ENCODE data around the gene OSTN.
"Not testable (repeated sequence)": the region's sequence is repeated elsewhere in the genome, so short reads cannot be mapped to it uniquely, and the experiment has no call there.

DNA sequence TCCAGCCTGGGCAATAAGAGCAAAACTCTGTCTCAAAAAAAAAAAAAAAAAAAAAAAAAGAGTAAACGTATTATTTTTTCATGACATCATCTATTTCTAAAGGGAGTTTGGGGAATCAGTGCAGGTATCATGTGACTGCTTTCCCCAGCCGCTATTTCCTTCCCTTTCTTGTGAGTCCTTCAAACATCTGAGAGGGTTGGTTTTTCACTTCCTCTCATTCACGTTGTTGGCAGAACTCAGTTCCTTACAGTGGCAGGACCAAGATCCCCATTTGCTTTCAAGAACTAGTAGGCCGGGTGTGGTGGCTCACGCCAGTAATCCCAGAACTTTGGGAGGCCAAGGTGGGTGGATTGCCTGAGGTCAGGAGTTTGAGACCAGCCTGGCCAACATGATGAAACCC is 47.0 kb downstream of the OSTN start:
- TF ChIP-seq, protein P1, sequence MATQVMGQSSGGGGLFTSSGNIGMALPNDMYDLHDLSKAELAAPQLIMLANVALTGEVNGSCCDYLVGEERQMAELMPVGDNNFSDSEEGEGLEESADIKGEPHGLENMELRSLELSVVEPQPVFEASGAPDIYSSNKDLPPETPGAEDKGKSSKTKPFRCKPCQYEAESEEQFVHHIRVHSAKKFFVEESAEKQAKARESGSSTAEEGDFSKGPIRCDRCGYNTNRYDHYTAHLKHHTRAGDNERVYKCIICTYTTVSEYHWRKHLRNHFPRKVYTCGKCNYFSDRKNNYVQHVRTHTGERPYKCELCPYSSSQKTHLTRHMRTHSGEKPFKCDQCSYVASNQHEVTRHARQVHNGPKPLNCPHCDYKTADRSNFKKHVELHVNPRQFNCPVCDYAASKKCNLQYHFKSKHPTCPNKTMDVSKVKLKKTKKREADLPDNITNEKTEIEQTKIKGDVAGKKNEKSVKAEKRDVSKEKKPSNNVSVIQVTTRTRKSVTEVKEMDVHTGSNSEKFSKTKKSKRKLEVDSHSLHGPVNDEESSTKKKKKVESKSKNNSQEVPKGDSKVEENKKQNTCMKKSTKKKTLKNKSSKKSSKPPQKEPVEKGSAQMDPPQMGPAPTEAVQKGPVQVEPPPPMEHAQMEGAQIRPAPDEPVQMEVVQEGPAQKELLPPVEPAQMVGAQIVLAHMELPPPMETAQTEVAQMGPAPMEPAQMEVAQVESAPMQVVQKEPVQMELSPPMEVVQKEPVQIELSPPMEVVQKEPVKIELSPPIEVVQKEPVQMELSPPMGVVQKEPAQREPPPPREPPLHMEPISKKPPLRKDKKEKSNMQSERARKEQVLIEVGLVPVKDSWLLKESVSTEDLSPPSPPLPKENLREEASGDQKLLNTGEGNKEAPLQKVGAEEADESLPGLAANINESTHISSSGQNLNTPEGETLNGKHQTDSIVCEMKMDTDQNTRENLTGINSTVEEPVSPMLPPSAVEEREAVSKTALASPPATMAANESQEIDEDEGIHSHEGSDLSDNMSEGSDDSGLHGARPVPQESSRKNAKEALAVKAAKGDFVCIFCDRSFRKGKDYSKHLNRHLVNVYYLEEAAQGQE (IDR thresholded peaks at IDR 0.05; ENCODE audit: low read depth): not testable (repeated sequence)
- not testable (repeated sequence) for TF ChIP-seq CEBPB (IDR thresholded peaks at IDR 0.05; ENCODE audit: low read depth); POLR2A (IDR thresholded peaks at IDR 0.05; ENCODE audit: borderline replicate concordance, extremely low read depth, insufficient read depth, insufficient read length); POLR2AphosphoS5 (IDR thresholded peaks at IDR 0.05; ENCODE audit: low read depth, low read length); RAD21 (IDR thresholded peaks at IDR 0.05; ENCODE audit: low read depth); EZH2phosphoT487 (IDR thresholded peaks at IDR 0.05; ENCODE audit: borderline replicate concordance); YY1 (IDR thresholded peaks at IDR 0.05; ENCODE audit: extremely low read depth, insufficient replicate concordance, low read depth, low read length); EGR1 (IDR thresholded peaks at IDR 0.05; ENCODE audit: low read depth); ELF1 (IDR thresholded peaks at IDR 0.05; ENCODE audit: borderline replicate concordance, low read depth); SP1 (IDR thresholded peaks at IDR 0.05; ENCODE audit: low read depth); ZNF274 (IDR thresholded peaks at IDR 0.05; ENCODE audit: low read depth, low read length)
- TF ChIP-seq, protein P2, sequence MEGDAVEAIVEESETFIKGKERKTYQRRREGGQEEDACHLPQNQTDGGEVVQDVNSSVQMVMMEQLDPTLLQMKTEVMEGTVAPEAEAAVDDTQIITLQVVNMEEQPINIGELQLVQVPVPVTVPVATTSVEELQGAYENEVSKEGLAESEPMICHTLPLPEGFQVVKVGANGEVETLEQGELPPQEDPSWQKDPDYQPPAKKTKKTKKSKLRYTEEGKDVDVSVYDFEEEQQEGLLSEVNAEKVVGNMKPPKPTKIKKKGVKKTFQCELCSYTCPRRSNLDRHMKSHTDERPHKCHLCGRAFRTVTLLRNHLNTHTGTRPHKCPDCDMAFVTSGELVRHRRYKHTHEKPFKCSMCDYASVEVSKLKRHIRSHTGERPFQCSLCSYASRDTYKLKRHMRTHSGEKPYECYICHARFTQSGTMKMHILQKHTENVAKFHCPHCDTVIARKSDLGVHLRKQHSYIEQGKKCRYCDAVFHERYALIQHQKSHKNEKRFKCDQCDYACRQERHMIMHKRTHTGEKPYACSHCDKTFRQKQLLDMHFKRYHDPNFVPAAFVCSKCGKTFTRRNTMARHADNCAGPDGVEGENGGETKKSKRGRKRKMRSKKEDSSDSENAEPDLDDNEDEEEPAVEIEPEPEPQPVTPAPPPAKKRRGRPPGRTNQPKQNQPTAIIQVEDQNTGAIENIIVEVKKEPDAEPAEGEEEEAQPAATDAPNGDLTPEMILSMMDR (IDR thresholded peaks at IDR 0.05 in 2 of 3, conservative IDR thresholded peaks at IDR 0.05 in 1 of 3; ENCODE audit: borderline replicate concordance in 1 of 3, insufficient read depth in 1 of 3, low read depth in 2 of 3, low read length in 2 of 3): not testable (repeated sequence)
- TF ChIP-seq, protein P3, sequence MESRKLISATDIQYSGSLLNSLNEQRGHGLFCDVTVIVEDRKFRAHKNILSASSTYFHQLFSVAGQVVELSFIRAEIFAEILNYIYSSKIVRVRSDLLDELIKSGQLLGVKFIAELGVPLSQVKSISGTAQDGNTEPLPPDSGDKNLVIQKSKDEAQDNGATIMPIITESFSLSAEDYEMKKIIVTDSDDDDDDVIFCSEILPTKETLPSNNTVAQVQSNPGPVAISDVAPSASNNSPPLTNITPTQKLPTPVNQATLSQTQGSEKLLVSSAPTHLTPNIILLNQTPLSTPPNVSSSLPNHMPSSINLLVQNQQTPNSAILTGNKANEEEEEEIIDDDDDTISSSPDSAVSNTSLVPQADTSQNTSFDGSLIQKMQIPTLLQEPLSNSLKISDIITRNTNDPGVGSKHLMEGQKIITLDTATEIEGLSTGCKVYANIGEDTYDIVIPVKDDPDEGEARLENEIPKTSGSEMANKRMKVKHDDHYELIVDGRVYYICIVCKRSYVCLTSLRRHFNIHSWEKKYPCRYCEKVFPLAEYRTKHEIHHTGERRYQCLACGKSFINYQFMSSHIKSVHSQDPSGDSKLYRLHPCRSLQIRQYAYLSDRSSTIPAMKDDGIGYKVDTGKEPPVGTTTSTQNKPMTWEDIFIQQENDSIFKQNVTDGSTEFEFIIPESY (IDR thresholded peaks at IDR 0.05; ENCODE audit: extremely low read depth, insufficient replicate concordance, low read length): not testable (repeated sequence)

All from HCT116 (cell line).